ENCODE results near the gene POLR3H.

Gene POLR3H

DNA sequence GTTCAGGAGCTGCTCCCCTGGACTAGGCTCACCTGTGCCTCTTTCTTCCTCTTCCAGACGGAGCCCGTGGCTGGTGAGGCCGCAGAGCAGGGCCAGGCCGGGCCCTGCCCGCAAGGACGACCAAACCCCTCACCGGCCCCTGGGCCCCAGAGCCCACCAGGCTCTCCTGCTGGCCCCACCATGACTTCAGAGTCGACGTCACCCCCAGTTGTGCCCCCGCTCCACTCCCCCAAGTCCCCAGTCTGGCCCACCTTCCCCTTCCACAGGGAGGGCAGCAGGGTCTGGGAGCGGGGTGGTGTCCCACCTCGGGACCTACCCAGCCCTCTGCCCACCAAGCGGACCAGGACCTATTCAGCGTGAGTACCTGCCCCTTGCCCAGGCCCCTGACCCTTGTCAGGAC, 27.5 kb upstream of the POLR3H start:
- H3K4me3 ChIP-seq (ENCODE audit: low read length) = no peak overlapping the region
- no peaks in the 10 kb centered on the region for H3F3A ChIP-seq (ENCODE audit: insufficient read depth, low read length)
- no peak for DNase-seq
- H2AFZ ChIP-seq (ENCODE audit: low read length) = no peak overlapping the region
- H3K9me2 ChIP-seq (replicated peaks; ENCODE audit: insufficient read depth, low read length) = no peaks in the 10 kb centered on the region
- H3K9ac ChIP-seq (ENCODE audit: low read length) = no peak overlapping the region
- H3K79me2 ChIP-seq (ENCODE audit: low read length) = no peaks in the 10 kb centered on the region
- H3K9me3 ChIP-seq (replicated peaks; ENCODE audit: insufficient read depth, low read length) = no peaks in the 10 kb centered on the region
- no peak overlapping the region for H3K4me2 ChIP-seq (ENCODE audit: low read depth, low read length)
- no peaks in the 10 kb centered on the region for H3K4me1 ChIP-seq (ENCODE audit: low read length)
- no peaks in the 10 kb centered on the region for H4K20me1 ChIP-seq (ENCODE audit: insufficient read depth, low read length)
- no peak overlapping the region for H3K27ac ChIP-seq (ENCODE audit: low read length)
- H3K36me3 ChIP-seq (replicated peaks; ENCODE audit: insufficient read depth, low read length) = no peaks in the 10 kb centered on the region
- TF ChIP-seq EZH2phosphoT487 (IDR thresholded peaks at IDR 0.05; ENCODE audit: low read length) = no peak
- no peak for TF ChIP-seq CTCF (IDR thresholded peaks at IDR 0.05; ENCODE audit: low read length)
- TF ChIP-seq EZH2 (optimal IDR thresholded peaks at IDR 0.05; ENCODE audit: low read depth, low read length) = no peak
- no peaks in the 10 kb centered on the region for H3K27me3 ChIP-seq (replicated peaks; ENCODE audit: insufficient read depth, low read length)

DNA sequence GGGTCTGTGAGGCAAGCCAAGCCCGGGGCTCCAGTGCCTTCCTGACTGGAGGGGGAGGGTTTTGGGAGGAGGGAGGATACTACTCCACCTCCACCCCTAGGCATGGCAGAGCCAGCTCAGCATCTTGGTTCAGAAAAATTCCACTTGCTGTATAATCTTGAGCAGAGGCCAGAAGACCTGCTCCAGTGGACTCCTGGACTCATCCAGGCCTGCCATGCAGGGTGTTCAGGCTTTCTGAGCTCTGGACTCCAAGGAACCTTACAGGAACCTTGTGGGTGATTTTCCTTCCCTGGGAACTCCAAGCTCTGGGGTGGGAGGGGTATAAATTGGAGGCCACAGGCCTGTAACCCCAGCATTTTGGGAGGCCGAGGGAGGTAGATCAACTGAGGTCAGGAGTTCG, 26.0 kb upstream of the POLR3H start:
- no peaks in the 10 kb centered on the region for H3K9me3 ChIP-seq (replicated peaks; ENCODE audit: insufficient read depth, low read length)
- H3K36me3 ChIP-seq (replicated peaks; ENCODE audit: insufficient read depth, low read length) = no peaks in the 10 kb centered on the region
- no peaks in the 10 kb centered on the region for H3F3A ChIP-seq (ENCODE audit: insufficient read depth, low read length)
- no peaks in the 10 kb centered on the region for H3K4me1 ChIP-seq (ENCODE audit: low read length)
- no peak overlapping the region for H3K27ac ChIP-seq (ENCODE audit: low read length)
- H4K20me1 ChIP-seq (ENCODE audit: insufficient read depth, low read length) = no peaks in the 10 kb centered on the region
- no peak overlapping the region for H3K9ac ChIP-seq (ENCODE audit: low read length)
- no peaks in the 10 kb centered on the region for H3K9me2 ChIP-seq (replicated peaks; ENCODE audit: insufficient read depth, low read length)
- no peaks in the 10 kb centered on the region for H3K79me2 ChIP-seq (ENCODE audit: low read length)
- DNase-seq = no peak
- no peaks in the 10 kb centered on the region for H3K27me3 ChIP-seq (replicated peaks; ENCODE audit: insufficient read depth, low read length)
- no peak overlapping the region for H2AFZ ChIP-seq (ENCODE audit: low read length)
- H3K4me3 ChIP-seq (ENCODE audit: low read length) = no peak overlapping the region
- no peak overlapping the region for H3K4me2 ChIP-seq (ENCODE audit: low read depth, low read length)
- TF ChIP-seq CTCF (IDR thresholded peaks at IDR 0.05; ENCODE audit: low read length) (no peak), EZH2 (optimal IDR thresholded peaks at IDR 0.05; ENCODE audit: low read depth, low read length) (no peak), EZH2phosphoT487 (IDR thresholded peaks at IDR 0.05; ENCODE audit: low read length) (no peak)

GRCh38 chr22:41568811-41569210, 24.5 kb upstream of the POLR3H start:
- no peaks in the 10 kb centered on the region for H3K36me3 ChIP-seq (replicated peaks; ENCODE audit: insufficient read depth, low read length)
- no peak overlapping the region for H3K27ac ChIP-seq (ENCODE audit: low read length)
- no peaks in the 10 kb centered on the region for H3F3A ChIP-seq (ENCODE audit: insufficient read depth, low read length)
- H3K4me3 ChIP-seq (ENCODE audit: low read length) = no peak overlapping the region
- H3K9ac ChIP-seq (ENCODE audit: low read length) = no peak overlapping the region
- no peak for TF ChIP-seq CTCF (IDR thresholded peaks at IDR 0.05; ENCODE audit: low read length)
- no peak for TF ChIP-seq EZH2 (optimal IDR thresholded peaks at IDR 0.05; ENCODE audit: low read depth, low read length)
- TF ChIP-seq EZH2phosphoT487 (IDR thresholded peaks at IDR 0.05; ENCODE audit: low read length) = no peak
- H2AFZ ChIP-seq (ENCODE audit: low read length) = no peak overlapping the region
- H3K4me1 ChIP-seq (ENCODE audit: low read length) = no peaks in the 10 kb centered on the region
- no peaks in the 10 kb centered on the region for H3K9me2 ChIP-seq (replicated peaks; ENCODE audit: insufficient read depth, low read length)
- H3K79me2 ChIP-seq (ENCODE audit: low read length) = no peaks in the 10 kb centered on the region
- H3K9me3 ChIP-seq (replicated peaks; ENCODE audit: insufficient read depth, low read length) = no peaks in the 10 kb centered on the region
- DNase-seq = no peak
- no peaks in the 10 kb centered on the region for H4K20me1 ChIP-seq (ENCODE audit: insufficient read depth, low read length)
- H3K4me2 ChIP-seq (ENCODE audit: low read depth, low read length) = no peak overlapping the region
- no peaks in the 10 kb centered on the region for H3K27me3 ChIP-seq (replicated peaks; ENCODE audit: insufficient read depth, low read length)

GRCh38 chr22:41567512-41567768, 23.2 kb upstream of the POLR3H start:
- H3K9me2 ChIP-seq (replicated peaks; ENCODE audit: insufficient read depth, low read length) = no peaks in the 10 kb centered on the region
- H3K4me3 ChIP-seq (ENCODE audit: low read length) = no peak overlapping the region
- no peak overlapping the region for H3K4me2 ChIP-seq (ENCODE audit: low read depth, low read length)
- no peak overlapping the region for H2AFZ ChIP-seq (ENCODE audit: low read length)
- no peaks in the 10 kb centered on the region for H3K9me3 ChIP-seq (replicated peaks; ENCODE audit: insufficient read depth, low read length)
- no peaks in the 10 kb centered on the region for H3K4me1 ChIP-seq (ENCODE audit: low read length)
- H3K27me3 ChIP-seq (replicated peaks; ENCODE audit: insufficient read depth, low read length) = no peaks in the 10 kb centered on the region
- no peak for DNase-seq
- TF ChIP-seq EZH2phosphoT487 (IDR thresholded peaks at IDR 0.05; ENCODE audit: low read length) (no peak), EZH2 (optimal IDR thresholded peaks at IDR 0.05; ENCODE audit: low read depth, low read length) (no peak), CTCF (IDR thresholded peaks at IDR 0.05; ENCODE audit: low read length) (no peak)
- no peaks in the 10 kb centered on the region for H3K79me2 ChIP-seq (ENCODE audit: low read length)
- H3K36me3 ChIP-seq (replicated peaks; ENCODE audit: insufficient read depth, low read length) = no peaks in the 10 kb centered on the region
- H3K27ac ChIP-seq (ENCODE audit: low read length) = no peak overlapping the region
- H3F3A ChIP-seq (ENCODE audit: insufficient read depth, low read length) = no peaks in the 10 kb centered on the region
- no peaks in the 10 kb centered on the region for H4K20me1 ChIP-seq (ENCODE audit: insufficient read depth, low read length)
- no peak overlapping the region for H3K9ac ChIP-seq (ENCODE audit: low read length)
